Measurements from ENCODE around the gene RNF157. TPM values are rescaled to one million over a fixed set of nuclear protein-coding genes. Genes with fewer than 3 reads are reported as not detected.

RNF157 gene
- total RNA-seq, 1 donor from 2014 or later, result 6.8 TPM

- H3K36me3 ChIP-seq (ENCODE audit: control insufficient read depth in 3 of 3, insufficient read depth in 3 of 3, low read length in 3 of 3), result peaks cover 0 to 3% (median 0%) of the 10 kb centered on the region in 3 donors
- H3K27me3 ChIP-seq (ENCODE audit: control insufficient read depth in 3 of 3, insufficient read depth in 3 of 3, low read length in 3 of 3), result no peaks in the 10 kb centered on the region
- peaks cover 28 to 44% (median 36%) of the 10 kb centered on the region in 3 donors for H3K4me1 ChIP-seq (ENCODE audit: control insufficient read depth in 3 of 3, insufficient read depth in 3 of 3, low read length in 3 of 3)
- H3K27ac ChIP-seq (ENCODE audit: low read depth, low read length), result no peak overlapping the region
- no peaks in the 10 kb centered on the region for H3K9me3 ChIP-seq (ENCODE audit: control insufficient read depth in 3 of 3, low read length in 3 of 3)
- no peak overlapping the region for H3K4me3 ChIP-seq (ENCODE audit: low read length in 3 of 3)
- no peak overlapping the region for H3K9ac ChIP-seq (ENCODE audit: low read depth in 1 of 3, low read length in 3 of 3)
Observed at GRCh38 chr17:76276069-76276431, 35.8 kb upstream of the RNF157 start.

GRCh38 chr17:76275382-76276068, 35.2 kb upstream of the RNF157 start:
- H3K9ac ChIP-seq (ENCODE audit: low read depth in 1 of 3, low read length in 3 of 3), result no peak overlapping the region
- no peak overlapping the region for H3K27ac ChIP-seq (ENCODE audit: low read depth, low read length)
- H3K36me3 ChIP-seq (ENCODE audit: control insufficient read depth in 3 of 3, insufficient read depth in 3 of 3, low read length in 3 of 3), result peaks cover 0 to 3% (median 0%) of the 10 kb centered on the region in 3 donors
- peaks cover 33 to 48% (median 41%) of the 10 kb centered on the region in 3 donors for H3K4me1 ChIP-seq (ENCODE audit: control insufficient read depth in 3 of 3, insufficient read depth in 3 of 3, low read length in 3 of 3)
- no peaks in the 10 kb centered on the region for H3K9me3 ChIP-seq (ENCODE audit: control insufficient read depth in 3 of 3, low read length in 3 of 3)
- no peak overlapping the region for H3K4me3 ChIP-seq (ENCODE audit: low read length in 3 of 3)
- no peaks in the 10 kb centered on the region for H3K27me3 ChIP-seq (ENCODE audit: control insufficient read depth in 3 of 3, insufficient read depth in 3 of 3, low read length in 3 of 3)

GRCh38 chr17:76274112-76274956, 34.0 kb upstream of the RNF157 start:
- Histone ChIP-seq H3K4me3 (ENCODE audit: low read length in 3 of 3) (no peak overlapping the region), H3K9ac (ENCODE audit: low read depth in 1 of 3, low read length in 3 of 3) (no peak overlapping the region), H3K27ac (ENCODE audit: low read depth, low read length) (no peak overlapping the region), H3K27me3 (ENCODE audit: control insufficient read depth in 3 of 3, insufficient read depth in 3 of 3, low read length in 3 of 3) (no peaks in the 10 kb centered on the region), H3K4me1 (ENCODE audit: control insufficient read depth in 3 of 3, insufficient read depth in 3 of 3, low read length in 3 of 3) (peaks cover 39 to 51% (median 45%) of the 10 kb centered on the region in 3 donors), H3K9me3 (ENCODE audit: control insufficient read depth in 3 of 3, low read length in 3 of 3) (no peaks in the 10 kb centered on the region), H3K36me3 (ENCODE audit: control insufficient read depth in 3 of 3, insufficient read depth in 3 of 3, low read length in 3 of 3) (peaks cover 0 to 3% (median 2%) of the 10 kb centered on the region in 3 donors)

- Histone ChIP-seq H3K36me3 (ENCODE audit: control insufficient read depth in 3 of 3, insufficient read depth in 3 of 3, low read length in 3 of 3) (peaks cover 0 to 3% (median 2%) of the 10 kb centered on the region in 3 donors), H3K27ac (ENCODE audit: low read depth, low read length) (no peak overlapping the region), H3K4me1 (ENCODE audit: control insufficient read depth in 3 of 3, insufficient read depth in 3 of 3, low read length in 3 of 3) (peaks cover 37 to 53% (median 47%) of the 10 kb centered on the region in 3 donors), H3K4me3 (ENCODE audit: low read length in 3 of 3) (no peak overlapping the region), H3K27me3 (ENCODE audit: control insufficient read depth in 3 of 3, insufficient read depth in 3 of 3, low read length in 3 of 3) (no peaks in the 10 kb centered on the region), H3K9me3 (ENCODE audit: control insufficient read depth in 3 of 3, low read length in 3 of 3) (no peaks in the 10 kb centered on the region), H3K9ac (ENCODE audit: low read depth in 1 of 3, low read length in 3 of 3) (peak overlapping the region in 1 of 3 donors; percentile 25)
Observed at GRCh38 chr17:76273445-76274111, 33.3 kb upstream of the RNF157 start.

- peak overlapping the region; percentile 51 to 75 (median 70) for H3K9ac ChIP-seq (ENCODE audit: low read depth in 1 of 3, low read length in 3 of 3)
- H3K4me1 ChIP-seq (ENCODE audit: control insufficient read depth in 3 of 3, insufficient read depth in 3 of 3, low read length in 3 of 3), result peaks cover 44 to 60% (median 53%) of the 10 kb centered on the region in 3 donors
- peak overlapping the region; percentile 65 for H3K27ac ChIP-seq (ENCODE audit: low read depth, low read length)
- no peaks in the 10 kb centered on the region for H3K27me3 ChIP-seq (ENCODE audit: control insufficient read depth in 3 of 3, insufficient read depth in 3 of 3, low read length in 3 of 3)
- H3K4me3 ChIP-seq (ENCODE audit: low read length in 3 of 3), result peak overlapping the region in 1 of 3 donors; percentile 54
- peaks cover 0 to 3% (median 2%) of the 10 kb centered on the region in 3 donors for H3K36me3 ChIP-seq (ENCODE audit: control insufficient read depth in 3 of 3, insufficient read depth in 3 of 3, low read length in 3 of 3)
- H3K9me3 ChIP-seq (ENCODE audit: control insufficient read depth in 3 of 3, low read length in 3 of 3), result no peaks in the 10 kb centered on the region
Observed at GRCh38 chr17:76272541-76273444, 32.5 kb upstream of the RNF157 start.

GRCh38 chr17:76271669-76272540, 31.6 kb upstream of the RNF157 start:
- H3K27me3 ChIP-seq (ENCODE audit: control insufficient read depth in 3 of 3, insufficient read depth in 3 of 3, low read length in 3 of 3), result no peaks in the 10 kb centered on the region
- no peaks in the 10 kb centered on the region for H3K9me3 ChIP-seq (ENCODE audit: control insufficient read depth in 3 of 3, low read length in 3 of 3)
- H3K4me3 ChIP-seq (ENCODE audit: low read length in 3 of 3), result peak overlapping the region; percentile 14 to 54 (median 27)
- H3K36me3 ChIP-seq (ENCODE audit: control insufficient read depth in 3 of 3, insufficient read depth in 3 of 3, low read length in 3 of 3), result peaks cover 0 to 4% (median 2%) of the 10 kb centered on the region in 3 donors
- H3K4me1 ChIP-seq (ENCODE audit: control insufficient read depth in 3 of 3, insufficient read depth in 3 of 3, low read length in 3 of 3), result peaks cover 52 to 69% (median 58%) of the 10 kb centered on the region in 3 donors
- peak overlapping the region; percentile 65 for H3K27ac ChIP-seq (ENCODE audit: low read depth, low read length)
- H3K9ac ChIP-seq (ENCODE audit: low read depth in 1 of 3, low read length in 3 of 3), result peak overlapping the region; percentile 51 to 75 (median 70)

GRCh38 chr17:76270770-76271668, 30.7 kb upstream of the RNF157 start:
- Histone ChIP-seq H3K9me3 (ENCODE audit: control insufficient read depth in 3 of 3, low read length in 3 of 3) (no peaks in the 10 kb centered on the region), H3K27ac (ENCODE audit: low read depth, low read length) (peak overlapping the region; percentile 65)

GRCh38 chr17:76270127-76270592, 29.9 kb upstream of the RNF157 start:
- Histone ChIP-seq H3K4me1 (ENCODE audit: control insufficient read depth in 3 of 3, insufficient read depth in 3 of 3, low read length in 3 of 3) (peaks cover 59 to 71% (median 63%) of the 10 kb centered on the region in 3 donors), H3K36me3 (ENCODE audit: control insufficient read depth in 3 of 3, insufficient read depth in 3 of 3, low read length in 3 of 3) (peaks cover 0 to 5% (median 2%) of the 10 kb centered on the region in 3 donors), H3K9me3 (ENCODE audit: control insufficient read depth in 3 of 3, low read length in 3 of 3) (no peaks in the 10 kb centered on the region), H3K27ac (ENCODE audit: low read depth, low read length) (peak overlapping the region; percentile 78), H3K27me3 (ENCODE audit: control insufficient read depth in 3 of 3, insufficient read depth in 3 of 3, low read length in 3 of 3) (no peaks in the 10 kb centered on the region), H3K4me3 (ENCODE audit: low read length in 3 of 3) (peak overlapping the region in 1 of 3 donors; percentile 45), H3K9ac (ENCODE audit: low read depth in 1 of 3, low read length in 3 of 3) (peak overlapping the region in 1 of 3 donors; percentile 71)

More at GRCh38 chr17:76270770-76271668, 30.7 kb upstream of the RNF157 start:
- Histone ChIP-seq H3K4me1 (ENCODE audit: control insufficient read depth in 3 of 3, insufficient read depth in 3 of 3, low read length in 3 of 3) (peaks cover 59 to 76% (median 66%) of the 10 kb centered on the region in 3 donors), H3K4me3 (ENCODE audit: low read length in 3 of 3) (peak overlapping the region in 1 of 3 donors; percentile 20), H3K36me3 (ENCODE audit: control insufficient read depth in 3 of 3, insufficient read depth in 3 of 3, low read length in 3 of 3) (peaks cover 0 to 5% (median 2%) of the 10 kb centered on the region in 3 donors), H3K27me3 (ENCODE audit: control insufficient read depth in 3 of 3, insufficient read depth in 3 of 3, low read length in 3 of 3) (no peaks in the 10 kb centered on the region), H3K9ac (ENCODE audit: low read depth in 1 of 3, low read length in 3 of 3) (peak overlapping the region in 2 of 3 donors; percentile 6 to 75)

Data from skeletal muscle tissue (tissue), 4 donors.